Activated naive CD8-positive, alpha-beta T cell treated with anti-CD3 and anti-CD28 coated beads, Interleukin-2, amount 50 U/mL, for 24 hours (primary cell): Measurements from ENCODE around the gene ARHGEF4.

ENCODE experiments used
- ATAC-seq: fragments of 150-1000 bp; cut with Tn5 transposase; one replicate; pipeline ENCODE4 v1.10.0; 2021
- DNase-seq: peaks from one replicate; pipeline ENCODE4 v3.0.0; 2021
- H3K27ac Mint-ChIP-seq: one replicate; pipeline ENCODE4 v1.8.0; 2021; ENCODE audit warnings: mild to moderate bottlenecking, mixed read lengths
- H3K27me3 Mint-ChIP-seq: one replicate; pipeline ENCODE4 v1.8.0; 2021; ENCODE audit warnings: mixed read lengths
- H3K36me3 Mint-ChIP-seq: one replicate; pipeline ENCODE4 v1.8.0; 2021; ENCODE audit warnings: low read depth, mixed read lengths
- H3K4me1 Mint-ChIP-seq: one replicate; pipeline ENCODE4 v1.8.0; 2021; ENCODE audit warnings: mixed read lengths
- H3K4me3 Mint-ChIP-seq: one replicate; pipeline ENCODE4 v1.8.0; 2021; ENCODE audit warnings: mild to moderate bottlenecking, moderate library complexity, mixed read lengths
- H3K9me3 Mint-ChIP-seq: one replicate; pipeline ENCODE4 v1.8.0; 2021; ENCODE audit warnings: mixed read lengths

The ARHGEF4 gene

DNA sequence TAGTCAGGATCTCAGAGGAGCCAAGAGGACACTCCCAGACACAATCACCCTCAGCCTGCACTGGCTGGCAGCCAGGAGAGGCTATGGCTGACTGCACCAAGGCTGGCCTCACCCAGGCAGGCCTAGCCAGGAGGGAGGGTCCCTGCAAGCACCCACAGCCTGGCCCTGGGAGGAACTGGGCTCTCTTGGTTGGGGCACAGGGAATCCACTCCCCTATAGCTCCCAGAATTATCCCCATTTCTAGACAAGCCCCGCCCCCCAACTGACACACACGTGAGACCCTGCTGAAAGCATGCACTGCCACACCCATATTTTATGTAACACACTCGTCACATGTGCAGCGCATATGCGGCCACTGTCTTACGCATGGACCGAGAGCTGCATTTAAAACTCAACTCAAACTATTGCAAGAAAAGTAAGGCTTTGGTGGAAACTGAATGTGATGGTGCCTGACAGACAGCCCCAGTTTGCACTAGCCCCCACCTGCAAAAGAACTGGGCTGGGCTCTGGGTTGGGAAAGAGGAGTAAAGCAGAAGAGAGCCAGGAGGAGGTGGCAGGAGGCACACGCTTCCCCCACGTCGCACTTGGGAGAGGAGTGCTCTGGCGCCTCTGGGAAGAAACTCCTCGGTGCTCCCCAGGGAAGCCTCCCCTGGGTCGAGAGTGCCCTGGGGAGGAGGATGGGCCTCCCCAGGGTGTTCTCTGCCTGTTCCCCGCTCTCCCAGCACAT, 28.9 kb upstream of the ARHGEF4 start:
- H3K4me1 Mint-ChIP-seq: peaks cover 7% of the 10 kb centered on the region
- H3K36me3 Mint-ChIP-seq: no peaks in the 10 kb centered on the region
- H3K27me3 Mint-ChIP-seq: peaks cover 6% of the 10 kb centered on the region
- no peak overlapping the region for H3K27ac Mint-ChIP-seq
- DNase-seq: no peak
- H3K9me3 Mint-ChIP-seq: no peaks in the 10 kb centered on the region
- H3K4me3 Mint-ChIP-seq: no peak overlapping the region
- ATAC-seq: no peak

DNA sequence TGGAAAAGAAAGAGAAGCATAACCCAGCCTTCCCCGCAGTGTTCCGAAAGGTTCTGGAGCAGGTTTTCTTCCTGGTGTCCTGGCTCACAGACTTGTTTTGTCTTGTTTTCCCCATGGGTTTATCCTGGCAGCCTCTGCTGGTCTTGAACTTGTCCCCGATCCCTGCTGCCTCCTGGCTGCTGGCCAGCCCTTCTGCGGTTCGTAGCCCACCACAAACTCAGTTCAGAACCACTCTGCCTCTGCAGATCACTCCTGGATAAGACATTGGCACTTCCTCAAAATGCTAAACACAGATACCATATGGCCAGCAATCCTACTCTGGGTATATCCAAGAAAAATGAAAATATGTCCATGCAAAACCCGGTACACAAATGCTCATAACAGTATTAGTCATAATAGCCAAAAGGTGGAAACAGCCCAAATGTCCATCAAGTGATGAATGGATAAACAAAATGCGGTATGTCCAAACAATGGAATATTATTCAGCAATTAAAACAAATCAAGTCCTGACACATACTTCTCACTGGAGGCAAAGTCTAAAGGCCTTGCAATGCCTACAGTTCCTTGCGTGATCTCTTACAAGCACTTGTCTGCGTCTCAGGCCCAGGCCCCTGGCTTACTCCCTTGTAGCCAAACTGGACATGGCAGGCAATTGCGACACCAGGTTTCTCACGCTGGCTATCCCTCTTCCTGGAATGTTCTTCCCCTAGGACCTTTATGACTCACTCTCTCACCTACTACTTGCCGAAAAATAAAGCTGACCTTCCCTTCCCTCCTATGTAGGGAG, 28.0 kb upstream of the ARHGEF4 start:
- no peak for ATAC-seq
- Mint-ChIP-seq H3K4me1 (peaks cover 7% of the 10 kb centered on the region), H3K36me3 (no peaks in the 10 kb centered on the region), H3K9me3 (no peaks in the 10 kb centered on the region), H3K4me3 (no peak overlapping the region), H3K27ac (no peak overlapping the region), H3K27me3 (peaks cover 6% of the 10 kb centered on the region)
- no peak for DNase-seq

DNA sequence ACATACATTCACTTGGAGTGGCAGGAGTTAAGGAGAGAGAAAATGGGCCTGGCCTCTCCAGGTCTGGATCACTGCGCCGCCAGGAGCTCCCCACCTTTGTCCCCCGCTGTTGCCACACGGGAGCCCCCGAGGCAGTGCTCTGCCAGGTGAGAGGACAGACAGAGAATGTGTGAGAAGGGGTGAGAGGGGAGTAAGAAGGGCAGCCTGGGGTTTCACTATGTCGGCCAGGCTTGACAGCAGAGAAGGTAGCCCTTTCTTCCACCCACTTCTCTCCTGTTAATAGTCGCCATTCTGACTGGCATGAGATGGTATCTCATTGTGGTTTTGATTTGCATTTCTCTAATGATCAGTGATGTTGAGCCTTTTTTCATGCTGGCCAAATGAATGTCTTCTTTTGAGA, 26.2 kb upstream of the ARHGEF4 start:
- H3K4me3 Mint-ChIP-seq: no peak overlapping the region
- no peaks in the 10 kb centered on the region for H3K9me3 Mint-ChIP-seq
- H3K27me3 Mint-ChIP-seq: peaks cover 8% of the 10 kb centered on the region
- H3K27ac Mint-ChIP-seq: no peak overlapping the region
- no peaks in the 10 kb centered on the region for H3K36me3 Mint-ChIP-seq
- ATAC-seq: no peak
- peaks cover 7% of the 10 kb centered on the region for H3K4me1 Mint-ChIP-seq
- no peak for DNase-seq

GRCh38 chr2:130813722-130814121, 23.0 kb upstream of the ARHGEF4 start:
- no peaks in the 10 kb centered on the region for H3K36me3 Mint-ChIP-seq
- DNase-seq (no peak), ATAC-seq (no peak)
- H3K9me3 Mint-ChIP-seq: no peaks in the 10 kb centered on the region
- no peaks in the 10 kb centered on the region for H3K4me1 Mint-ChIP-seq
- peaks cover 9% of the 10 kb centered on the region for H3K27me3 Mint-ChIP-seq
- no peak overlapping the region for H3K4me3 Mint-ChIP-seq
- no peak overlapping the region for H3K27ac Mint-ChIP-seq

DNA sequence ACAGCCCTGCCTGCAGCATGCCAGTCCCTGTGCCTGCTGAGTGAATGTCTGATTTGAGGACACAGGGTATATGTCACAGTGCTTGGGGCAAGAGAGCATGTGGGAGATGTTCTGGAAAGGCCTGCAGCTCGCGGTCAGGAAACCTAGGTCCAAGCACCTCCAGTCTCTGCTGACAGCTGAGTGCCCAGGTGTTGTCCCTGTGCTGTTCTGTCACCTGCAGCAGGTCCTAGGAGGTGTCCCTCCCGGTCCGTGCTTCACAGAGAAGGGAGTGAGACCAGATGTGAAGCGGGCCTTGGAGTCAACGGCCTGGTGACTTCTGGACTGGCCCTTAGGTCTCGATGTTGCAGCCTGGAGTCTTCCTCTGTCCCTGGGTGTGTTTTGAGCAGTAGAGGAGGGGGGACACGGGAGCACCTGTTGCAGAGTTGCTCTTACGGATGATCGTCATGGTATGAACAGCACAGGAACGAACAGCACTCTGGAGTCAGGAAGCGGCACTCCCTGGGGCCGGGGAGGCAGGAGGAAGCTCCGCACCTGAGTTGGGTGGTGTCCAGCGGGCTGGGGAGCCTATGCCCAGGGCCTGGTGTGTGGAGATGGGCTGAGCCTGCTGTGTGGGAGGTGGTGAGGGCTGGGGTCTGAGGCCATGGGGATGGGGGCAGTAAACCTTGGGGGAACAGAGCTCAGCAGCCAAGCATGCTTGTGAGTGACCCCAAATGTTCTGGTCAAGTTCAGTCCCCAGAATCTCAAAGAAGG, 21.6 kb upstream of the ARHGEF4 start:
- DNase-seq: no peak
- peaks cover 8% of the 10 kb centered on the region for H3K27me3 Mint-ChIP-seq
- H3K27ac Mint-ChIP-seq: no peak overlapping the region
- no peaks in the 10 kb centered on the region for H3K9me3 Mint-ChIP-seq
- no peak overlapping the region for H3K4me3 Mint-ChIP-seq
- no peaks in the 10 kb centered on the region for H3K36me3 Mint-ChIP-seq
- H3K4me1 Mint-ChIP-seq: no peaks in the 10 kb centered on the region
- no peak for ATAC-seq

DNA sequence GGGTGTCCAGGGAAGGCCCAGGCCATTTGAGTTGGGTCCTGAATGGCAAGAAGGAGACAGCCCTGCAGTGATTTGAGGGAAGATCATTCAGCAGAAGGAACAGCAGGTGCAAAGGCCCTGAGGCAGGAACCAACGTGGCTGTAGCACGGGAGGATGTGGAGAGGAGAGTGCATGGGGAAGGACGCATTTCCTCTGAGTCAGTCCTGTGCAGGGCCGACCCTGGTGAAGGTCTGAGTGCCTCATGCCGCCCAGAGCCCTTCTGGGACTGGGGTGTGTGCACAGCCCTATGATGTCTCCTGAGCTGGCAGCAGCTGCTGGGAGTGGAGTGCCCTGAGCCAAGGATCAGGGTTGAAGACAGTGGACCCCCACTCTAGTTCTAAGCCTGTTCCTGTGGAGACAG, 17.9 kb upstream of the ARHGEF4 start:
- Mint-ChIP-seq H3K4me1 (peaks cover 10% of the 10 kb centered on the region), H3K4me3 (no peak overlapping the region), H3K9me3 (no peaks in the 10 kb centered on the region), H3K36me3 (no peaks in the 10 kb centered on the region), H3K27ac (no peak overlapping the region), H3K27me3 (peaks cover 10% of the 10 kb centered on the region)
- DNase-seq (no peak), ATAC-seq (no peak)

GRCh38 chr2:130819226-130819607, 17.5 kb upstream of the ARHGEF4 start:
- Mint-ChIP-seq H3K36me3 (no peaks in the 10 kb centered on the region), H3K4me1 (peaks cover 14% of the 10 kb centered on the region), H3K9me3 (no peaks in the 10 kb centered on the region), H3K4me3 (no peak overlapping the region), H3K27ac (no peak overlapping the region), H3K27me3 (peaks cover 10% of the 10 kb centered on the region)
- DNase-seq: no peak
- ATAC-seq: no peak

GRCh38 chr2:130819608-130820278, 17.0 kb upstream of the ARHGEF4 start:
- Mint-ChIP-seq H3K4me1 (peaks cover 20% of the 10 kb centered on the region), H3K4me3 (no peak overlapping the region)
- DNase-seq: no peak

DNA sequence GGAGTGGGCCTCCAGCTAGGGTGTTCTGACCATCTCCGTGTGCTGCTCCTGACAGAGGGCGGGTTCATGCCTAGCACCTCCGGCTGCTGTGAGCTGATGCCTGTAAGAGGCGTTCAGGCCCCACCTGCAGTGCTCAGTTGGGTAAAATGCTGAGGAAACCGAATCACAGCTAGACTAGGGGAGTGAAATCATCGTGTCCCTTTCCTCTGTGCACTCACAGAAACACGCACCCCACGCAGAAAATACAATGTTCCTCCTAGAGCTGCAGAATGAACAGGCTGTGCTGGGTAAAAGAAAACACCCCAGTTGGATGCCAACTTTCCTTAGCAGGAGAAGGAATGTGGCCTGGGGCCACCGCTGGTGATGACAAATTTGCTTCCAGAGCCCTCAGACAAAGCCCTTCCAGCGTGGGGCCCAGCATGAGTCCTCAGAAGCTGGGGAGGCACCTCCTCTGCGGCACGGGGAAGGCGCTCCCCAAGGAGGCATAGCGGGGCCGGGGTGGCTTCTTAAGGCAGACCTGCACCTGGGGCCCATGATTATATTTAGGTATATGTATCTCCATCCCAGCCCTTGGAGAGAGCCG, 16.3 kb upstream of the ARHGEF4 start:
- DNase-seq: no peak
- no peaks in the 10 kb centered on the region for H3K36me3 Mint-ChIP-seq

More at GRCh38 chr2:130819608-130820278, 17.0 kb upstream of the ARHGEF4 start:
- H3K27me3 Mint-ChIP-seq: peaks cover 10% of the 10 kb centered on the region
- H3K36me3 Mint-ChIP-seq: no peaks in the 10 kb centered on the region
- no peak for ATAC-seq
- no peaks in the 10 kb centered on the region for H3K9me3 Mint-ChIP-seq
- H3K27ac Mint-ChIP-seq: no peak overlapping the region

GRCh38 chr2:130821867-130822266, 14.8 kb upstream of the ARHGEF4 start:
- no peaks in the 10 kb centered on the region for H3K36me3 Mint-ChIP-seq
- ATAC-seq: no peak
- no peak overlapping the region for H3K4me3 Mint-ChIP-seq
- no peak overlapping the region for H3K27ac Mint-ChIP-seq
- peaks cover 25% of the 10 kb centered on the region for H3K4me1 Mint-ChIP-seq
- peaks cover 8% of the 10 kb centered on the region for H3K27me3 Mint-ChIP-seq
- H3K9me3 Mint-ChIP-seq: no peaks in the 10 kb centered on the region
- DNase-seq: no peak

More for the DNA sequence above, 16.3 kb upstream of the ARHGEF4 start:
- no peak overlapping the region for H3K27ac Mint-ChIP-seq
- H3K27me3 Mint-ChIP-seq: peaks cover 8% of the 10 kb centered on the region
- H3K4me3 Mint-ChIP-seq: no peak overlapping the region
- H3K4me1 Mint-ChIP-seq: peaks cover 24% of the 10 kb centered on the region
- H3K9me3 Mint-ChIP-seq: no peaks in the 10 kb centered on the region
- no peak for ATAC-seq

DNA sequence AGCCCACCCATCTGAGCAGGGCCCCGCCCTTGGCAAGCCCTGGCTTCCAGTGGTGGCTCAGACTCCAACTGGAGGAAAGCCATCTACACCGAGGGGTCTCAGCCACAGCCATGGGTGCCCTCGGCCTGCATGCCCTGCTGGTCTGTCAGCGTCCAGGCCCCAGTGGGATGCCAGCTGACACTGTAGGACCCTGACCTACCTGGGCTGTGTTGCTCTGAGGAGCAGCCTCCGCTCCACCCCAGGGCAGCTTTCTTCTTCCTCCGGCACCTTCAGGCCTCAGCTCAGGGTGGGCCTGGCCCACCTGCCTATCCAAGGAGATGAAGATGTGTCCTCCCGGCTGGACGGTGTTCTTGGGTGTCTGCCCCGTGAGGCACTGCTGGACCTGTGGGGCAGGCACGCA, 13.9 kb upstream of the ARHGEF4 start:
- H3K36me3 Mint-ChIP-seq: no peaks in the 10 kb centered on the region
- ATAC-seq (no peak), DNase-seq (no peak)
- peaks cover 25% of the 10 kb centered on the region for H3K4me1 Mint-ChIP-seq
- H3K27me3 Mint-ChIP-seq: peaks cover 6% of the 10 kb centered on the region
- no peak overlapping the region for H3K27ac Mint-ChIP-seq
- no peaks in the 10 kb centered on the region for H3K9me3 Mint-ChIP-seq
- H3K4me3 Mint-ChIP-seq: no peak overlapping the region

- no peak for ATAC-seq
These were observed 13.4 kb upstream of the ARHGEF4 start for GRCh38 chr2:130823171-130823885.

GRCh38 chr2:130823886-130824491, 12.7 kb upstream of the ARHGEF4 start:
- Mint-ChIP-seq H3K4me3 (peak overlapping the region; percentile 50), H3K9me3 (no peaks in the 10 kb centered on the region), H3K27ac (peak overlapping the region; percentile 91), H3K4me1 (peaks cover 25% of the 10 kb centered on the region), H3K36me3 (no peaks in the 10 kb centered on the region), H3K27me3 (peaks cover 3% of the 10 kb centered on the region)
- DNase-seq (peak; percentile 31), ATAC-seq (peak; percentile 37)

More at GRCh38 chr2:130823171-130823885, 13.4 kb upstream of the ARHGEF4 start:
- no peak for DNase-seq
- Mint-ChIP-seq H3K27me3 (peaks cover 6% of the 10 kb centered on the region), H3K27ac (peak overlapping the region; percentile 91), H3K4me3 (peak overlapping the region; percentile 50), H3K4me1 (peaks cover 25% of the 10 kb centered on the region), H3K36me3 (no peaks in the 10 kb centered on the region), H3K9me3 (no peaks in the 10 kb centered on the region)
